ENCODE data around the gene ILDR1.

ILDR1 gene

DNA sequence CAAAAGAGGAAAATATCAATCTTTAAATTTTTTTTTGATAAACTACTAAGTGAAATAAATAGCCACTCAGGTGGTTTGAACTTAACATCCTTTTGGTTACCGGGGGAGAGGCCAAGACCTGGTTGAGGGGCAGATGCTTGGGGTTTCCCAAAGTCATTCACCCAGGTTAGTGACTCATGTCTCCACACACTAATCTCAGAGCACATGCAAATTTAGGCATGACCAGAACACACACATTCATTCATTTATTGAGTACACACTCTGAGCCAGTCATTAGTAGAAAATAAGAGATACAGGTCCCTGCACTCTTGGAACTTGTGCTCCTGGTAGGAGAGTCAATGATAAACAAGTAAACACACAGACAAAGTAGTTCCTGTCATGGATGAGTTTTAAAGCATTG is 7.3 kb downstream of the ILDR1 start:
- no peak for DNase-seq

DNA sequence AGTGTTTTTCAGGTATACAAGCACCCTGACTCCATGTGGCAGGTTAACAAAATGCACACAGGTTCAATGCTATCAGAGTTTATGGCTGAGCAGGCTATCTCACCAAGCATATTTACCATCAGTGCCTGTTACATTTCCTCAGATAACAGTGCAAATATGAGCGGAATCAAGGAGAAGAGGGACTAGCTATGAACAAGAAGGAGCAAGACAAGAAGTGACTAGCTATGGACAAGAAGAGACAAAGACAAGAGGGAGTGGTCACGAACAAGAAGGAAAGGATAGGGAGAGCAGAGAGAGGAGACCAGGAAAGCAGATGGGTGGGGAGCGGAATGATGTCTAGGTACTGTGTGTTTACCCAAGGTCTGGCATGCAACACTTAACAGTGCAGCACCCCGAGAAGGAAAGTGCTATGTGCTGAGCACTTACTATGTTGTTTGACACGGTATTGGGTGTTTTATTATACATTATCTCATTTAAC is 8.6 kb downstream of the ILDR1 start:
- no peak for DNase-seq

DNA sequence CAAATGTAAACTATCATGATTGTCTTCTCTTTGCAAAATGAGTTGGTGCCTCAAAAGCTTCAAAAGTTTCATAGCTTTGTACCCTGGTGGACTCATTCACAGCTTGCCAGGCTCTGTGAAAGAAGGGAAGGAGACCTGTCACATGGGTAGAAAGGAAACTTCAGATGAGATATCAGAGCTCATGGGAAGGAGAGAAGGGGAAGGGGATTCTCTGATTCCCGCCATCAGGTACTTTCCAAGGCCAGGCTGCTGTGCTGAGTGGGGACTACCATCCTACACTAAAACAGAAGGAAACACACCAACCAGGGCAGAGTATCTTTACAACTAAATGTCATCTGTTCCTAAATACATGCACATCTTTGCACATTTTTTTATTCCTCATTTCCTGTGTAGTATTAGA is 9.2 kb downstream of the ILDR1 start:
- DNase-seq, result no peak

DNA sequence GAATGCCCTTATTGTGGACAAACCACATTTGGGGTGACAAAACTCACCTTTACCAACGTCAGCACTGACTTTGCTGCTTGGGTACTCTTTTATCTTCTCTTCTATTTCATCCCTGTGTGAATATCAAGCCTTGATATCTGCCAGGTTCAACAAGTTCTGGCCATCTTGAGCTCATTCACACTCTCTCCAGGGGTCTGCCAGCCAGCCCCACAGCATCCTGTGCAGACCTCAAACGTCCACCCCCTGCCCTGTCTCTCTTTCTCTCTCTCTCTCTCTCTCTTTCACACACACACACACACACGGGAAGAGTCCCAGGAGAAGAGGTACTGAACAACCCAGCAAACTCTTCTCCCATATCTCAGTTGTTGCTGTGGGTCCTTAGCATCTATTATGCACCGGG is 10.7 kb downstream of the ILDR1 start:
- DNase-seq, result no peak

DNA sequence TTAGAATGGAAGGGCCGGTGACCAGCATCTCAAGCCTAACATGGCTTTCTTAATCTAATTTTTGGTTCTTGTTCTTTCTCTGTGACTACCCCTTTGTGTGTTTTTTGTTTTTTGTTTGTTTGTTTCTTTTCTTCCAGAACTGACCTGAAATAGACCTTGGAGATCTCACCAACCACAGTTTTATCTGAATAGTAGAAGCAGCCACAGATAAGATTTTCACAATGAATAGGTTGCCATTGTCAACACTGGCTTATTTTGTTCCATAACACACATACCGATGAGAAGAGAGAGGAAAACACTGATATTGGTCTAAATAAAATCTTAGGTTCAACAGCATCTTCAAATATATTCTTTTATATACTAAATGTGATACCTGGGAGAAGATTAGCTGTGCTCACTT is 11.5 kb downstream of the ILDR1 start:
- no peak for DNase-seq

DNA sequence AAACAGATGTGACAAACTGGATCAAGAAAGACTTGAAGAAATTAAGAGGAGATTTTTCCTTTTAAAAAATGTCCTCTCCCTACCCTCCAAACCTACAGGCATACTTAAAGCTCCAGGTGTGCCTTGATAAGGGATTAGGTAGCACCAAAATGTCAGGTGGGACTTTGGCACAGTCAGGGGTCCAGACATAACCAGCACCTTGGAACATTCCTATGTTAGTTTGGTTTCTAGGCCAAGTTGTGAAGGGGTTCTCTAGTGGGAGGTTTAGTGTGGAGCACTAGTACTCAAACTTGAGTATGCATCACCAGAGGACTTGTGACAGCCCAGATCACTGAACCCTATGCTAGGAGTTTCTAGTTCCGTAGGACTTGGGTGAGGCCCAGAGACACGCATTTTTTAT is 13.9 kb downstream of the ILDR1 start:
- no peak for DNase-seq

DNA sequence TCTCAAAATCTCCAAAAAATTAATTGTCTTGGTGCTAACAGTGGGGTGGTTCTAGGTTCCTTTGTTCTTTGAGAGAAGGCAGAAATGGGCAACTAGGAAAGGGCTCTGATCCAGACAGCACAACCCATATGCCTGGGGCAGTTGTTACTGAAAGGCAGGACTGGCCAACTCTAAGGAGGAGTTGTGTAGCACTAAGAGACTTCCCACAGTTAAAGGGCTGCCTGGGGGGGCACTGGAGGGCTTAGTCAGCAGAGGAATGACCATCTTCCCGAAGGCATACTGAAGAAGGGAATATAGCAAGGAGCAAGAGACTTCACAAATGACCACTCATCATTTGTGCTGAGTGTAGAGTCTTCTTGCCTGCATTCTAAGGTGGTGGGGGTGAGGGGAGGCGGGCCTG is 15.8 kb downstream of the ILDR1 start:
- no peak for DNase-seq

DNA sequence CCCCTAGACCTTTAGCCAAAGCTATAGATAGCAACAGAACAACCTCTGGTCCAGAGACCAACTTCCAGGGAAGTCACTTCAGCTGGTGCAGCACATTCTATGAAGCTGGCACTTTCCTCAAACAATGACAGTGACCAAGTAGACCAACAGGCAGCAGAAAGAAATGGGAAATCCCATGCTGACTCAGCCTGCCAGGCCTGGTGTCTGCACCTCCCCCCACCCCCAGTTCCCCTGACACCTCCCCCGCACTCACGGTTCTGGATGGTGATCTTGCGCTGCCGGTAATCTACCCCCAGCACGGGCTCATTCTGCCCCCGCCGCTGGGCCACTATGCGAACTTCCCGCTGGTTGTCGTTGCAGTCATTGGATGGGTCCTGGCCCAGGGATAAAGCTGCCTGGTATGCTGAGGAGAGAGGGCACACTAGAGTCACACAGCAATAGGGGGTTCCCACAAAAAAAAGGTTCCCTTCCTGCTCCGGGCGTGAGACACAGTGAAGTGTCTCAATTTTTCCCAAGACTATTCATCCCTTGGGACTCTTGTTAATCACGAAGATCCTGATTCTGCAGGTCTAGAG is 17.0 kb downstream of the ILDR1 start:
- no peak for DNase-seq

DNA sequence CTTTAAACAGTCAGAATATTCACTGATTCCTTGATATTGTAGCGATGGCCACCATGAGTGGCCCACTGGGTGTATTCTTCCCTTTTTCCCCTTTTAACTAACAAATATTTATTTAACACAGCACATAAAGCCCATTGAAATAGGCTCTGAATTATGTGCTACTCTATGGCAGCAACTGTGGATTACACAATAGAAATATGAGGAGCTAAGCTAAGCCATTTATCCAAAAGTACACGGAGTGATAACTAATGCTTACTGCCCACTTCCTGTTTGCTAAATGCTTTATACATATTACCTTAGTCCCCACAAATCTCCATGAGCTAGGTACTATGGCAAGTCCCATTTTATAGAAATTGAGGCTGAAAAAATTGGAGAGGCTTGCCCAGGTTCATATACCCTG is 17.9 kb downstream of the ILDR1 start:
- DNase-seq, result no peak

DNA sequence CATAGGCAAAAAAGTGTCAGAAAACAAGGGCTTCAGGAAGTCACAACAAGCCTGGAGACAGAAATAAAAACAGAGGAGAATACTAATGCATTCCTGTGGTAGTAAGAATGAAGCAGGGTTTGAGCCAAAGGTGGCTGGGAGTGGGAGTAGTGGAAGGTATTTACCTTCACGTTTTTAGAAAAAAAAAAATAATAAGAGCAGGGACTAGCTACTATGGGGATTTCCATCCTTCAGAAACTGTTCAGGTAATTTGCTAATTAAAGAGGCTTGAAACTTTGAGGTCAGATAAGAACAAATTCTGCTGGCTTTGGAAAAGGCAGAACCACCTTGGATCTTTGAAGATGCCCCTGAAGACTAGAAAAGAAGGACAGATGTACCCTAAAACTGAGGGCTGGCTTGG is 18.4 kb downstream of the ILDR1 start:
- no peak for DNase-seq

DNA sequence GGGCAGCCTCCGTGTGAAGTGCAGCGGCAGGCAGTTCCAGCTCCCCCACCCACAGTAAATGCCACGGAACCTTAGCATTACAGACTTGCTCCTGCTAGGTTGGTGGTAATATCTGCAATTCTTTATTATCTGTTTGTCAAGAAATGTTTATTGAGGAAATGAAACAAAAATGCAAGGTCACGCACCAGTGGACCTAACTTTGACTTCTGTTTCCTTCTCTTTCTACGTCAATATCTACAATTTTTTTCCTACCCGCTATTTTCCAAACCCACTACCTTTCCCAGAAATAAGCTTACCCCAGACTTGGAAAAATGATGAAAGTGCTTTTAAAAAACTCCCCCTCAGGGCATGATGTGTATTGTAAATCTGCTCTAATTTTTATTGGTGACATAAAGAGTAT is 18.9 kb downstream of the ILDR1 start:
- no peak for DNase-seq

DNA sequence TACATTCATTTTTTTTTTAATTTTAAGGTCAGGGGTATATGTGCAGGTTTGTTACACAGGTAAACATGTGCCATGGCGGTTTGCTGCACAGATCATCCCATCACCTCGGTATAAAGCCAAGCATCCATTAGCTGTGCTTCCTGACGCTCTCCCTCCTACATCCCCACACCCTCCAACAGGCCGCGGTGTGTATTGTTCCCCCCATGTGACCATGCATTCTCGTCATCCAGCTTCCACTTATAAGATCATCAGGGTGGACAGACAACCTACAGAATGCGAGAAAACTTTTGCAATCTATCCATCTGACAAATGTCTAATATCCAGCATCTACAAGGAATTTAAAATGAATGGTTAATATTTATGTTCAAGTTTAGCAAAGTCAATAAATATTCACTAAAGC is 19.4 kb downstream of the ILDR1 start:
- DNase-seq, result no peak

DNA sequence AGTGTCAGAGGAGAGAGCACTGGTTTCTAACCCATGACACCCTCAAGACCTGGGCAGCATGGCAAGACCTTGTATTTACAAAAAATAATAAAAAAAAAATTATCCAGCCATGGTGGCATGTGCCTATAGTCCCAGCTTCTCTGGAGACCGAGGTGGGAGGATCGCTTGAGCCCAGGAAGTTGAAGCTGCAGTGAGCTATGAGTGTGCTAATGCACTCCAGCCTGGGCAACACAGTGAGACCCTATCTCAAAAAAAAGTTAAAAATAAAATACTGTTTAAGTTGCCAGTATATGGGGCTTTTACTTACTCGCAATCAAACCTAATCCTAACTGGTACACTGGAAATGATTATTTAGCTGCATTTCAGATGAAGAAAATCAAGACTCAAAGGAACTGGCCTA is 20.2 kb downstream of the ILDR1 start:
- no peak for DNase-seq

DNA sequence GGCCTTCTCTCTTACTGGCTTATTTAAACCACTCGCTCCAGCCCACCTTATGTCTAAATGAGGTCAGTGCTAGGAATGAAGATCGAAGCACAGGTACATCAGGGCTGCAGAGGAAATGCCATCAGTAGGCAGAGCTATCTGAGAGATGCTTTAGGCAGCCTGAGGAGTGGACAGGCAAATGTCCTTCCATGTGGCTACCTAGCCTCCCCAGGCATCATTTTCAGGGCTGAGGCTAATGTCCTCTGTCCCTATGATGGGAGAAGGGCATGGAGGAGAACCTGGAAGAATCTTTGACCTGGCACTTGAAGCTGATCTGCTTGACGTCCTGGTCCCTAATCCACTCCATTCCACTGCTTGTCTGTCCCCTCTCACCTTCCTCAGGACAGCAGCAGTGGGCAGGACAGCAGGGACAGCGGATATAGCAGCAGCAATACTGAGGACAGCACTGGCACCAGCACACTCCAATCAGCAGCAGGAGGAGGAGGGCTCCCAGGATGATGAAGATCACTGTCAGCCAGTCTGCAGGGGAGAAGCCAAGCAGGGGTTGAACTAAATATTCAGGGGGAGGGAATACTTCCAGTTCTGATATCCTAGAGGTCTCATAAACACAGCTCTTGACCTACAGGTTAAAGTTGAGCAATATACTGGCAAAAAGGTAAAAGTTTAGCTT is 21.0 kb downstream of the ILDR1 start:
- no peak for DNase-seq

DNA sequence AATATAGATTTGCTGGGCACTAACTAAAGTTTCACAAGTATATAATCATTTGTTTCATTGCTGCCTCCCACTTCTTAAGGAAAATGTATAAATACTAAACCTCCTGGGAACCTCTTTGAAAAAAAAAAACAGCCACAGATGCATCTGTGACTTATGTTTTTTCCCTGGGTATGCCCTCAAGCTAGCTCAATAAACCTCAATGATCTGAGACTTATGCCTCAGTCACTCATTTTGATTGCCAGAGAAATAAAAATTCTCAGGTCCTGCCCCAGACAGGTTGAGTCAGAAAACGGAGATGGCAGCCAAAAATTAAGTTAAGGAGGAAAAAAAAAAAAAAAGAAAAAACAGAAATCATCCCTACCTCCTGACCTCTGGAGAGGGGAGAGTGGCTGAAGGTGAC is 22.1 kb downstream of the ILDR1 start:
- no peak for DNase-seq

DNA sequence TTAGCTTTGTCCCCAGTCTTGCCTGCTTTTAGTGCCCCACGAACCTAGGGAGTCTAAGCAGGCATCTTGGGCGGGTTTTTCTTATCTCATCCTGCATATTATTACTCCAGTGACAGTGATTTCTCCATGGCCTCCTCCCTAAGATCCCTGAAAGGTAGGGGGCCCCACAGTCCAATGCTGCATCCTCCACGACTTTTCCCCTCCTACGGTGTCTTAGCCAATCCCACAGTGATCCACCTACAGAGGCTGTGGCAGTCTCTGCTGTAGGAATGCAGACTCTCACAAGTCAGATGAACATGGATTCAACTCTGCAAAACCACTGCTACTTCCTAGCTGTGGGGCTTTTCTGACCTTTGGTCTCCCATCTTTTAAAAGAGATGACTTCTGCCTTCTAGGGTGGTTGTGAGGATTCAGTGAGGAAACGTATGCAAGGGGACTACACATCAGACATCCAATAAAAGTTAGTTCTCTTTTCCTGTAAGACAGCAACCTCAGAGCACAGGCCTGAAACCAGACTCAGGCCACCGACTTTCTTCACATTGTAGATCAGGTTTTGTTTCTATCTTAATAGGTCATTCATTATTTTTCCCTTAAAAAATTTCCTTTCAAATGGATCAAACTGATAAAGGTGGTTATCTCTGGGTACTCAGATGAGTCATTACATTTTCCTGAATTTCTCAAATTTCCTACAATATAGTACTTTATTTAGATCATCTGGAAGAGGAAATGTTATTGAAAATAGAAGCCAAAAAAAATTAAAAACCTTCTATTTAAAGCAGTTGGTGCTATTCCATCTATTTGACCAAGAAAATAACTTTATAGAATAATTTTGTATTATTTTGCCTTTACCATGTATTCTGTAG is 23.2 kb downstream of the ILDR1 start:
- peak; percentile 86 to 91 for DNase-seq

DNA sequence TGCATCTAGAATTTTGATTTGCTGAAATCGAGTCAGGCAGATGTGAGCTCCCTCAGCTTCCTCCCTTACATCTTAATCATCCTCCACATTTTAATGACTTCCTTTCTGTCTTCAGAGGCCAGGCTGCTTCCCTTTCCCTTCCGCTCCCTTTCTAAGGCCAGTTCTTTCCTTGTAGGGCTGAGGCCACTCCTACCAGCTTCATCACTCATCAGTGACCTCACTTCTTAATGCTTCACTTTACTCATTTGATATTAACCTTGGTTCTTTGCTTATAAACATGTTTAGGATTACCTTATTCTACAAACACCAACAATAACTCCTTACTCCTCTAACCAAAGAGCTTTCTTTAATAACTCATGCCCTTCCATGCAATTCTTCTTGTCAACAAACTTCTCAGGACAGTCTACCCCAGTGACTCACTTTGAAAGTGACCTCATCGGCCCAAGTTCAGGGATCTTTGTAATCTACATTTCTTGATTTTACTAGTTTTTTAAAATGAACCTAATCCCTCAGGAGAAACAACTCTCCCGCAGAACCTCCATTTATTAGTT is 23.9 kb downstream of the ILDR1 start:
- DNase-seq, result peak; percentile 99

DNA sequence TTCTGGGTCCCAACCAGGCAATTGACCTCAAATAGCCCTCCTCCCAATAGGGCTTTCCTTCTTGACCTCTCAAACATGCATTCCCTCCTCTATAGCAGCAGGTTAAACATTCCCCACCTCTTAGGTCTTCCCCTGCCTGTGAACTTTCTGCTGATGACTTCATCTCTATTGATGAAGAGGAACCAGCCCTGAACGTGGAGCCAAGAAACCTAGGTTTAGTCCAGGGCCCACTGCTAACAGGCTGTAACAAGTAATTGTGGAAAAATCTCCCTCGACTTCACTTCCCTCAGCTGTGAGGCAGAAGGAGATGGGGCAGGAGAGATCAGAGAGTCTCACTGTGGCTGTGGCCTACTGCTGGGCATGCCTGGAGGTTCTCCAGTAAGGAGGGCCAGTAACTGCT is 24.7 kb downstream of the ILDR1 start:
- DNase-seq, result peak in 1 of 2 experiments; percentile 33

DNA sequence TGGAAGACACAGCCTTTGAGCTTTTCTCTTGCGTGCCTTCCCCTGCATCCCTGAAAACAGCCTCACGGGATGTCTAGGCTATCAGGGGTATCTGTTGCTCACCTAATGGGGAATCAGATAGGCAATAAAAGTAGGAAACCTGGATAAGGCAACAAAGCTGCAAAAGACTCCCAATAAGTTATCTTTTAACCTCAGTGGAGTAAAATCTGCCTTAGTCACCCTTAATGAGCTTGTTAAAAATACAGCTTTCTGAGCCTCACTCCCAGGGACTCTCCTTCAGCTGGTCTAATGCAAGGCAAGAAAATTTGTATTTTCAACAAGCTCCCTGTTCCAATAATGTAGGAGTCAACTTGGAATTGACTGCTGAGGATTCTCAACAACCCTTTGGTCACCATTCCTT is 25.6 kb downstream of the ILDR1 start:
- DNase-seq, result no peak

DNA sequence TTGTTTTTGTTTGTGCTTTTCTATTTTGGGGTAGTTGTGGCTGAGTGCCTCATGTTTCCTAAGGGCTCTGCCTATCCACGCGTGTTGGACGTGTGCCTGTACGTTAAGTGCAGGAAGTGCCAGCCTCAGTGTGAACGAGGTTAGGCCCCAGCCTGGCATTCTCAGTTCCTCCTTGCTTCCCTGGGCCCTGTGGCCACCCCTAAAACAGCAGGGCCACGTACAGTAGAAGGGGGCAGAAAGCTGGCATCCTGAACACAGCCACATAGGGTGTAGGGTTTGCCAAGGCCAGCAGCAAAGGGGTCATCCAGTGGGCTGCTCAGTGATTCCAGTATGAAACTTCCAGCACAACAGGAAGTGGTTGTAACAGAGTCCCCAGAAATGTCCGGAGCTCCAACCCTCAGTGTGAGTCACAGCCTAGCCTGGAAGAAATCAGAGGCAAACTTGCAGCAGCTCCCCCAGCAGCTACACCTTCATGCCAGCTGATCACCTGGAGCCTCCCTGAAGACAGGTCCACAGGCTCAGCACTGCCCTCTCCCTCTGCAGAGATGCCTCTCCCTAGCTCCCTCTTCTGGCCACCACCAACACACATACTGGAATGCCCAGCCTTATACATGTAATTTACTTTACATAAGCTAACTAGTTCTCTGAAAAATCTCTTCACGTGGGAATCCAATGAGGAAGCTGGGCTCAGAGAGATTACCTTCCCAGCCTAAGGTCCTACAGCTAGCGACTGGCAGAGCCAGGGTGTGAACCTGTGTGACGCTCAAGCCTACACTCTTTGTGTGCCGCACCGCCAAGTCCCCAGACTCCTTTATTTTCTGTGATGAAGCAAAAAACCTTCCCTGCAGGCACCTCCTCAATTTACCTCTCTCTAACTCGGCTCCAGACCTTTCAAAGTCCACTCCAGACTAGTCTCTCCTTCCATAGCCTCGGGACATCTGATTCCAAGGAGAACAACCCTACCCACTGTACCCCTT is 26.6 kb downstream of the ILDR1 start:
- peak; percentile 63 to 70 for DNase-seq

DNA sequence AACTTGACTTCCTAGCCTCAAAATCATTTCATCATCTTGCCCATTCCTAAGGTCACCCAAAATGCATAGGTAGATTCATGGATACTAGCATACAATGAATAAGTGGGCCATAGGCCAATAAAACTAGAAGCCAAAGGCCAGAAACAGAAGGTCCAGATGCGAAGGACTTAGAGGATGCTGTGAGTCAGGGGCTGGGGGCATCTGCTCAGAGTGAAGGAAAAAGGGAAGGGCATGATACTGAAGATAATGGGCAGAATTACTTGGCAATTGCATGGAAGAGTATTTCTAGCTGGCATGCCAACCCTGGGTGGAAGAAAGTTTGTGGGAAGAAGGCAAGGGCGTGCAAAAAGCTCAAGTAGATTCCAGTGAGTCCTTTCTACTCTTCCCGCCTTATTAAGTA is 27.5 kb downstream of the ILDR1 start:
- DNase-seq, result no peak

Measured in Kasumi-1 (cell line).